Measurements from ENCODE around the gene KRTAP4-8. TPM values are rescaled to one million over a fixed set of nuclear protein-coding genes. Genes with fewer than 3 reads are reported as not detected.
"Not testable (repeated sequence)": the region's sequence is repeated elsewhere in the genome, so short reads cannot be mapped to it uniquely, and the experiment has no call there.

Gene KRTAP4-8
- total RNA-seq, 1 experiment from 2014 or later, result not detected

DNA sequence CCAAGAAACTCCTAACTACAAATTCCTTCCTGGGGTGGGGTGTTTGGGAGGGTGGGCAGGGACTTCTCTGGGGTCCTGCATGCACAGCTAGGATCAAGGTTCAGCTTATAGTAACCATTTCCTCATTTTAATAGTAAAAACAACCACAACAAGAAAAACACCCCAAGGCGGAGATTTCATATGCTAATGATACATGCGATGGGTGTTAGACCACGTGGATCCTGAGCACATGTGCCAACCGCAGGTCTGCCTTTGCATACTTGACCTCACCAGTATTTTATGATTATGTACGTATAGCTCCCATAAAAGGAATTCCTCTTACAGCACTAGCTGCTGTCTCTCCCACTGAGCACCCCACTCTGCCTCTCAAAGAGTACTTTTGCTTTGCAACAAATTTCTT, 18.4 kb upstream of the KRTAP4-8 start:
- CTCF ChIA-PET, result no interaction called here
- TF ChIP-seq CTCF (IDR thresholded peaks at IDR 0.05; ENCODE audit: insufficient read depth in 1 of 2, low read depth in 1 of 2, low read length in 1 of 2, severe bottlenecking in 1 of 2, unreplicated experiment in 1 of 2), result no peak
- BruUV-seq (replicated peaks), result no TSS peak
- H3K36me3 Mint-ChIP-seq (ENCODE audit: insufficient read depth, unreplicated experiment), result no peaks in the 10 kb centered on the region
- DNase-seq, result no peak
- intact Hi-C loops (cut with micrococcal nuclease; ENCODE audit: unreplicated experiment), result no loop called here
- POLR2A ChIA-PET, result no interaction called here
- no peak overlapping the region for H3K4me3 Mint-ChIP-seq (ENCODE audit: unreplicated experiment)
- peaks cover 5% of the 10 kb centered on the region for H3K9me3 Mint-ChIP-seq (ENCODE audit: unreplicated experiment)
- H3K27ac Mint-ChIP-seq (ENCODE audit: unreplicated experiment), result no peak overlapping the region
- Histone ChIP-seq H3K9me3 (peaks cover 9% of the 10 kb centered on the region), H3K27me3 (replicated peaks; ENCODE audit: control insufficient read depth, insufficient read depth, low read length) (no peaks in the 10 kb centered on the region), H3K36me3 (ENCODE audit: control insufficient read depth, insufficient read depth, low read length) (no peaks in the 10 kb centered on the region), H3K4me3 (ENCODE audit: low read depth, low read length) (no peak overlapping the region), H3K4me1 (no peaks in the 10 kb centered on the region)
- no peaks in the 10 kb centered on the region for H3K4me1 Mint-ChIP-seq (ENCODE audit: low read depth, unreplicated experiment)
- H3K27me3 Mint-ChIP-seq (ENCODE audit: insufficient read depth, unreplicated experiment), result no peaks in the 10 kb centered on the region

DNA sequence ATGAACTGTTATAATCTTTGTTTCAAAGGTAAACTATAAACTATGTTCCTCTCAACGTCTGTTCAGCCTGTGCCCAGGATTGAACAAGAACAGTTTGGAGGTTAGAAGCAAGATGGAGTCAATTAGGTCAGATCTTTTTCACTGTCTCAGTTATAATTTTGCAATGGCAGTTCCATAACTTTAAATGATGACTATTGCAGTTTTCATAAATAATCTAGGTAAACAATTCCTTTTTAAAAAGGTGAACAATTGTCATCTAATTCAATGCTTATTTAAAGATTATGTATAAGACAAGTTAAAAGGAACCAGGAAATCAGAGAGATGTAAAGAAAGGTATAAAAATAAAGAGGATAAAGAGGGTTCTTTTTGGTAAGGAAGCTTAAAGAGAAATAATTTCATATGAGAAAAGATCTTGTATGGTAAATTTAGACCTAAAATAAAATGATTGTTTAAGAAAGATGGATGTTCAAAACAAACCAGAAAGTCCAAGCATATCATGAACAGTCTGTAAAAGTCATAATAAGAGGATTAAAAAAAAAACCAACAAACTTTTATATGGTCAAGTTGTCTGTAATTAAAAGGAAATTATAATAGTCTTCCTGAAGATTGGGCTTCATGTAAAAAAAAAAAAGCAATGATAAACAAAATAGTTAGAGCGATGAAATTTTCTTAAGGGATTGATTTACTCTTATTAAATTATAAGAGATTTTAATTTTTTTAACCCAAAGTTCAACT, 13.4 kb upstream of the KRTAP4-8 start:
- Histone ChIP-seq H3K4me3 (ENCODE audit: low read depth, low read length) (no peak overlapping the region), H3K9me3 (peaks cover 10% of the 10 kb centered on the region), H3K36me3 (ENCODE audit: control insufficient read depth, insufficient read depth, low read length) (no peaks in the 10 kb centered on the region), H3K27me3 (replicated peaks; ENCODE audit: control insufficient read depth, insufficient read depth, low read length) (no peaks in the 10 kb centered on the region), H3K4me1 (no peaks in the 10 kb centered on the region)
- no peaks in the 10 kb centered on the region for H3K4me1 Mint-ChIP-seq (ENCODE audit: low read depth, unreplicated experiment)
- no peak overlapping the region for H3K4me3 Mint-ChIP-seq (ENCODE audit: unreplicated experiment)
- BruUV-seq (replicated peaks), result no TSS peak
- no peaks in the 10 kb centered on the region for H3K36me3 Mint-ChIP-seq (ENCODE audit: insufficient read depth, unreplicated experiment)
- H3K9me3 Mint-ChIP-seq (ENCODE audit: unreplicated experiment), result peaks cover 29% of the 10 kb centered on the region
- H3K27me3 Mint-ChIP-seq (ENCODE audit: insufficient read depth, unreplicated experiment), result no peaks in the 10 kb centered on the region
- ChIA-PET POLR2A (no interaction called here), CTCF (no interaction called here)
- H3K27ac Mint-ChIP-seq (ENCODE audit: unreplicated experiment), result no peak overlapping the region
- DNase-seq, result no peak
- intact Hi-C loops (cut with micrococcal nuclease; ENCODE audit: unreplicated experiment), result no loop called here
- TF ChIP-seq CTCF (IDR thresholded peaks at IDR 0.05; ENCODE audit: insufficient read depth in 1 of 2, low read depth in 1 of 2, low read length in 1 of 2, severe bottlenecking in 1 of 2, unreplicated experiment in 1 of 2), result no peak

DNA sequence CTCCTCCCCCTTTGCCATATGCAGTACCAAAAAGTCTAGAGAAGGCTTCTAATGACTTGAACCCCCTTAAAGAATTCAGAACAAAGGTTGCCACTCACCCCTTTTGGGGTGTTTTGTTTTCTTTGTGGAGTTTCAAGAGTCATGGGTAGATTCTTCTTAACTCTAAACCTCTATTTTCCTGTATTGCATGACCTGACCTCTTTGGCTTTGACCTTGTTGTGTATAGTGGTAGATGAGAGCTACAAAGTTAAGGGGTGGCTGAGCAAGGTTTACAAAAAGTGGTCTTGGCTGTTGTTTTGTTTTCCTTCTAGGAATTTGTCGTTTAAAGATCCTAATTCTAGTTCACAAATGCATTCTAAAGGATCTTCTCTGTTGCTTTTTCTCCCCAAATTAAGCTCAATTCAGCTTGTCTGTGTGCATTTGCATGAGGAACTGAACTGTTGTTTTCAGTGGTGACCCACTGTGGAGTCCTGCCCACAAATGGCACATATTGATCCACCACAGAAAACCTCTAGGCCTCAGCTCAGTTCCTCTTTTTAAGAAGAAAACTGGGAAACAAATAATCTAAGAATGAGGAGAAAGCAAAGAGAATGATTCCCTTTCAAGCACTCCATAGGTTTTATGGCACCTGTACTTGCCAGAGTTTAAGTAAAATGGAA, 10.9 kb upstream of the KRTAP4-8 start:
- intact Hi-C loops (cut with micrococcal nuclease; ENCODE audit: unreplicated experiment); H3K4me3 Mint-ChIP-seq (ENCODE audit: unreplicated experiment); H3K4me1 Mint-ChIP-seq (ENCODE audit: low read depth, unreplicated experiment); DNase-seq; H3K4me1 ChIP-seq; H3K27me3 Mint-ChIP-seq (ENCODE audit: insufficient read depth, unreplicated experiment); CTCF ChIA-PET; H3K36me3 Mint-ChIP-seq (ENCODE audit: insufficient read depth, unreplicated experiment); H3K27ac Mint-ChIP-seq (ENCODE audit: unreplicated experiment); POLR2A ChIA-PET; BruUV-seq (replicated peaks); H3K36me3 ChIP-seq (ENCODE audit: control insufficient read depth, insufficient read depth, low read length); H3K27me3 ChIP-seq (replicated peaks; ENCODE audit: control insufficient read depth, insufficient read depth, low read length); H3K4me3 ChIP-seq (ENCODE audit: low read depth, low read length): not testable (repeated sequence)
- H3K9me3 Mint-ChIP-seq (ENCODE audit: unreplicated experiment), result peaks cover 29% of the 10 kb centered on the region
- H3K9me3 ChIP-seq, result peaks cover 13% of the 10 kb centered on the region
